Measurements from ENCODE around the gene IFIT2.
"Not testable (repeated sequence)": the region's sequence is repeated elsewhere in the genome, so short reads cannot be mapped to it uniquely, and the experiment has no call there.

Gene IFIT2

DNA sequence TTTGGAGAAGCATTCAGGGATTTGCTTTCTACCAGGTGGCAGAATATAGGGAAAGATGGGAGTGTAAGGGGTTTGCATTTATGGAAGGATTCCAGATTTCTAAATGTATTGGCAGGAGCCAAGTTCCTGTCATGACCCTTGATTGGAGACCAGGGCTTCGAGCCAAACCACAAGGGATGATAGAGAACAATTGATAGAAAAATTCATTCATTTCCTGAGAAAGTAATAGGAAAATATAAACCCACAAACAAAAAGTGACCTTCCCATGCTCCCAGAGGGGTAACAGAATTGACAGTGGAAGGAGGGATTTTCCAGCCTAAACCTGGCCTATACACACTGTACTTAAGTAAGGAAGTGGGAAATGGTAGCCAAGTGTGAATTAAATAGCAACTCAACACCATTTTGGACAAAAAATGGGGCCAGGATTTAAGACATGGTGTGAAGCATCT lies 22.4 kb upstream of the IFIT2 start:
- H3K4me3 ChIP-seq (ENCODE audit: low read depth, low read length): no peak overlapping the region
- DNase-seq (ENCODE audit: low read depth): no peak
- TF ChIP-seq, protein P1, sequence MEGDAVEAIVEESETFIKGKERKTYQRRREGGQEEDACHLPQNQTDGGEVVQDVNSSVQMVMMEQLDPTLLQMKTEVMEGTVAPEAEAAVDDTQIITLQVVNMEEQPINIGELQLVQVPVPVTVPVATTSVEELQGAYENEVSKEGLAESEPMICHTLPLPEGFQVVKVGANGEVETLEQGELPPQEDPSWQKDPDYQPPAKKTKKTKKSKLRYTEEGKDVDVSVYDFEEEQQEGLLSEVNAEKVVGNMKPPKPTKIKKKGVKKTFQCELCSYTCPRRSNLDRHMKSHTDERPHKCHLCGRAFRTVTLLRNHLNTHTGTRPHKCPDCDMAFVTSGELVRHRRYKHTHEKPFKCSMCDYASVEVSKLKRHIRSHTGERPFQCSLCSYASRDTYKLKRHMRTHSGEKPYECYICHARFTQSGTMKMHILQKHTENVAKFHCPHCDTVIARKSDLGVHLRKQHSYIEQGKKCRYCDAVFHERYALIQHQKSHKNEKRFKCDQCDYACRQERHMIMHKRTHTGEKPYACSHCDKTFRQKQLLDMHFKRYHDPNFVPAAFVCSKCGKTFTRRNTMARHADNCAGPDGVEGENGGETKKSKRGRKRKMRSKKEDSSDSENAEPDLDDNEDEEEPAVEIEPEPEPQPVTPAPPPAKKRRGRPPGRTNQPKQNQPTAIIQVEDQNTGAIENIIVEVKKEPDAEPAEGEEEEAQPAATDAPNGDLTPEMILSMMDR (IDR thresholded peaks at IDR 0.05; ENCODE audit: low read depth, low read length, missing control alignments): no peak
- in situ Hi-C loops (cut with HindIII; ENCODE audit: low sequenced_read_pairs): no loop called here

GRCh38 chr10:89280508-89280907 lies 21.3 kb upstream of the IFIT2 start:
- H3K4me3 ChIP-seq (ENCODE audit: low read depth, low read length): no peak overlapping the region
- in situ Hi-C loops (cut with HindIII; ENCODE audit: low sequenced_read_pairs): no loop called here
- TF ChIP-seq, protein P1 (IDR thresholded peaks at IDR 0.05; ENCODE audit: low read depth, low read length, missing control alignments): no peak
- DNase-seq (ENCODE audit: low read depth): no peak

DNA sequence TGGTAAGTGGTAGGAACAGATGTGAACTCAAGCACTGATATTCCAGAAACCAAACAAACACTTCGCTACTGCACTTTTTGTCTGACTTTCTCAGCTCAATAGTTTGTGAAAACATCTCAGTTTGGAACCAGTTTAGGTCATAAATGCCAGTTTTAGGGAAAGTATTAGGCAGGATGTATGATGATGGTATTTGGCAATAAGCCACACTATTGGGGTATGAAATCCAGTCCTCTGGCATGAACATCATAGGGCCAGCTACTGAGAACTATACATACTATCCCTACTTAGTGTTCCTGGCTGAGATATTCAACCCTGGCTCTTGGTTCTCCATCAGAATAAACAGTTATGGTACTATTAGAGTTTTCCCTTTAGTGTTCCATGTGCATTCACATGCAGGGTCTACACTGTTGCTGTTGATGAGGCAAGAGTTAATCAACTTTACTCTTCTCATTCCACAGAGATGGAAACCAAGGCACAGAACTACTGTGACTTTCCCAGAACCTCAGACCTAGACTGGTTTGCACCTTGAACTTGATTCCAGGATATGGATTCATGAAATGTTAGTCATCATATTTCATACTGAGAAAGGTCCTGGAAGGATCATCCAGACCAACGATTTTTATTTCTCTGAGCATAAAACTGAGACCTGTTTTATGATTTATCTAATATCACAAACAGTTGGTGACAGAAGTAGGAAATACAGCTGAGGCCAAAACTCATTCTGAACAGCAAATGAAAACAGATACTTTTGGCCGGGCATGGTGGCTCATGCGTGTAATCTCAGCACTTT lies 20.0 kb upstream of the IFIT2 start:
- in situ Hi-C loops (cut with HindIII; ENCODE audit: low sequenced_read_pairs): no loop called here
- TF ChIP-seq, protein P1 (IDR thresholded peaks at IDR 0.05; ENCODE audit: low read depth, low read length, missing control alignments): no peak
- H3K4me3 ChIP-seq (ENCODE audit: low read depth, low read length): no peak overlapping the region
- no peak for DNase-seq (ENCODE audit: low read depth)

- in situ Hi-C loops (cut with HindIII; ENCODE audit: low sequenced_read_pairs): no loop called here
- TF ChIP-seq, protein P1 (IDR thresholded peaks at IDR 0.05; ENCODE audit: low read depth, low read length, missing control alignments): no peak
- DNase-seq (ENCODE audit: low read depth): no peak
- no peak overlapping the region for H3K4me3 ChIP-seq (ENCODE audit: low read depth, low read length)
These were observed 18.6 kb upstream of the IFIT2 start for GRCh38 chr10:89283025-89283935.

GRCh38 chr10:89283936-89284475 lies 17.8 kb upstream of the IFIT2 start:
- peak; percentile 42 for DNase-seq (ENCODE audit: low read depth)
- in situ Hi-C loops (cut with HindIII; ENCODE audit: low sequenced_read_pairs): no loop called here
- H3K4me3 ChIP-seq (ENCODE audit: low read depth, low read length): no peak overlapping the region
- TF ChIP-seq, protein P1 (IDR thresholded peaks at IDR 0.05; ENCODE audit: low read depth, low read length, missing control alignments): no peak

DNA sequence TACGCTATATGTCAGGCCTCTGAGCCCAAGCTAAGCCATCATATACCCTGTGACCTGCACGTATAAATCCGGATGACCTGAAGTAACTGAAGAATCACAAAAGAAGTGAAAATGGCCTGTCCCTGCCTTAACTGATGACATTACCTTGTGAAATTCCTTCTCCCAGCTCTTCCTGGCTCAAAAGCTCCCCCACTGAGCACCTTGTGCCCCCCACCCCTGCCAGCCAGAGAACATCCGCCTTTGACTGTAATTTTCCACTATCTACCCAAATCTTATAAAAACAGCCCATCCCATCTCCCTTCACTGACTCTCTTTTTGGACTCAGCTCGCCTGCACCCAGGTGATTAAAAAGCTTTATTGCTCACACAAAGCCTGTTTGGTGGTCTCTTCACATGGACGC lies 17.1 kb upstream of the IFIT2 start:
- in situ Hi-C loops (cut with HindIII; ENCODE audit: low sequenced_read_pairs); DNase-seq (ENCODE audit: low read depth); H3K4me3 ChIP-seq (ENCODE audit: low read depth, low read length): not testable (repeated sequence)

- in situ Hi-C loops (cut with HindIII; ENCODE audit: low sequenced_read_pairs): not testable (repeated sequence)
These were observed 16.5 kb upstream of the IFIT2 start for GRCh38 chr10:89285303-89285702.

More at GRCh38 chr10:89285303-89285702, 16.5 kb upstream of the IFIT2 start:
- not testable (repeated sequence) for H3K4me3 ChIP-seq (ENCODE audit: low read depth, low read length); DNase-seq (ENCODE audit: low read depth)

Data from astrocyte of the cerebellum (primary cell).